Liver (tissue), 9 donors: ENCODE data around the gene SEMA3E. TPM values are rescaled to one million over a fixed set of nuclear protein-coding genes. Genes with fewer than 3 reads are reported as not detected.

Experiments used
- DNase-seq: peaks from one replicate; pipeline ENCODE4 v3.0.0-alpha.2; 2017; ENCODE audit warnings: low spot score
- H3K27ac ChIP-seq, 2 donors: one replicate each; pipeline ENCODE4 v1.7.0; 2013; ENCODE audit warnings: inconsistent platforms in 2 of 2, low read length in 2 of 2, control low read depth in 1 of 2, low read depth in 1 of 2, mild to moderate bottlenecking in 1 of 2
- H3K27me3 ChIP-seq, 4 donors: one replicate each; pipeline versions ENCODE4 v1.6.1 to v1.7.0; 2013; ENCODE audit warnings: low read length in 3 of 4, inconsistent platforms in 1 of 4, mild to moderate bottlenecking in 1 of 4, moderate library complexity in 1 of 4; ENCODE audit not compliant: control insufficient read depth in 4 of 4, insufficient read depth in 4 of 4
- H3K36me3 ChIP-seq, 4 donors: one replicate each; pipeline versions ENCODE4 v1.6.1 to v1.7.0; 2013; ENCODE audit warnings: low read length in 3 of 4, mild to moderate bottlenecking in 3 of 4, low read depth in 1 of 4, moderate library complexity in 1 of 4; ENCODE audit not compliant: control insufficient read depth in 4 of 4, insufficient read depth in 3 of 4
- H3K4me1 ChIP-seq, 4 donors: one replicate each; pipeline versions ENCODE4 v1.6.1 to v1.7.0; 2013; ENCODE audit warnings: low read length in 3 of 4, mild to moderate bottlenecking in 3 of 4, moderate library complexity in 1 of 4; ENCODE audit not compliant: control insufficient read depth in 4 of 4, insufficient read depth in 4 of 4
- H3K4me3 ChIP-seq, 3 donors: one replicate each; pipeline versions ENCODE4 v1.6.1 to v1.7.0; 2013; ENCODE audit warnings: low read length in 3 of 3, control low read depth in 1 of 3, low read depth in 1 of 3, mild to moderate bottlenecking in 1 of 3
- H3K9ac ChIP-seq, 2 donors: one replicate each; pipeline ENCODE4 v1.7.0; 2013; ENCODE audit warnings: low read length in 2 of 2, mild to moderate bottlenecking in 2 of 2, moderate library complexity in 2 of 2, control low read depth in 1 of 2, low read depth in 1 of 2
- H3K9me3 ChIP-seq, 4 donors: one replicate each; pipeline versions ENCODE4 v1.6.1 to v1.7.0; 2013; ENCODE audit warnings: low read length in 3 of 4; ENCODE audit not compliant: control insufficient read depth in 4 of 4
- ATF3 ChIP-seq: IDR thresholded peaks from 2 replicates; pipeline ENCODE4 v1.6.1; 2016; ENCODE audit warnings: antibody characterized with exemption
- CTCF ChIP-seq: fragments of 150-350 bp; IDR thresholded peaks from 2 replicates; pipeline ENCODE4 v1.5.1; 2017; ENCODE audit warnings: improper control_type of control experiment, low read depth, low read length; ENCODE audit not compliant: missing input control
- EGR1 ChIP-seq, 2 donors: IDR thresholded peaks; 2 replicates each; pipeline ENCODE4 v1.6.1; 2016 to 2018; ENCODE audit warnings: antibody characterized with exemption in 2 of 2, low read depth in 2 of 2
- FOXA1 ChIP-seq: IDR thresholded peaks from 2 replicates; pipeline ENCODE4 v1.6.1; 2016; ENCODE audit warnings: antibody characterized with exemption
- FOXA2 ChIP-seq: IDR thresholded peaks from 2 replicates; pipeline ENCODE4 v1.6.1; 2016; ENCODE audit warnings: antibody characterized with exemption
- GABPA ChIP-seq, 2 donors: IDR thresholded peaks in 1 of 2; conservative IDR thresholded peaks in 1 of 2; 2 replicates each; pipeline ENCODE4 v1.6.1; 2016; ENCODE audit warnings: antibody characterized with exemption in 2 of 2, mild to moderate bottlenecking in 1 of 2, moderate library complexity in 1 of 2
- HNF4A ChIP-seq, 2 donors: conservative IDR thresholded peaks; 2 replicates each; pipeline ENCODE4 v1.6.1; 2016; ENCODE audit warnings: antibody characterized with exemption in 2 of 2, mild to moderate bottlenecking in 2 of 2
- HNF4G ChIP-seq: IDR thresholded peaks from 2 replicates; pipeline ENCODE4 v1.6.1; 2016; ENCODE audit warnings: antibody characterized with exemption
- MAX ChIP-seq: IDR thresholded peaks from 2 replicates; pipeline ENCODE4 v1.6.1; 2016; ENCODE audit warnings: antibody characterized with exemption
- NR2F2 ChIP-seq: IDR thresholded peaks from 2 replicates; pipeline ENCODE4 v1.6.1; 2016; ENCODE audit warnings: antibody characterized with exemption
- RAD21 ChIP-seq, 2 donors: IDR thresholded peaks; 2 replicates each; pipeline ENCODE4 v1.6.1; 2016; ENCODE audit warnings: antibody characterized with exemption in 2 of 2, mild to moderate bottlenecking in 2 of 2
- REST ChIP-seq: IDR thresholded peaks from 2 replicates; pipeline ENCODE4 v1.6.1; 2016; ENCODE audit warnings: antibody characterized with exemption, mild to moderate bottlenecking
- RXRA ChIP-seq, 2 donors: IDR thresholded peaks; 2 replicates each; pipeline ENCODE4 v1.6.1; 2017 to 2018; ENCODE audit warnings: antibody characterized with exemption in 2 of 2, mild to moderate bottlenecking in 1 of 2
- SP1 ChIP-seq: IDR thresholded peaks from 2 replicates; pipeline ENCODE4 v1.6.1; 2018; ENCODE audit warnings: antibody characterized with exemption, mild to moderate bottlenecking
- TAF1 ChIP-seq: conservative IDR thresholded peaks from 2 replicates; pipeline ENCODE4 v1.6.1; 2016; ENCODE audit warnings: antibody characterized with exemption, mild to moderate bottlenecking
- YY1 ChIP-seq: IDR thresholded peaks from 2 replicates; pipeline ENCODE4 v1.6.1; 2016; ENCODE audit warnings: antibody characterized with exemption, mild to moderate bottlenecking
- ZBTB33 ChIP-seq: IDR thresholded peaks from 2 replicates; pipeline ENCODE4 v1.6.1; 2016; ENCODE audit warnings: antibody characterized with exemption
- WGBS: extraction: QIAGEN DNeasy Blood & Tissue Kit; methylation state at CpG from one replicate; pipeline ENCODE4 v1.1.7; 2013; 5-methylcytosine and 5-hydroxymethylcytosine counted together
- polyA plus RNA-seq, 2 donors: library from polyadenylated mRNA; stranded (reverse) in 1 of 2; unstranded in 1 of 2; fragments of 200-250 nt in 1 of 2; fragments of >200 nt in 1 of 2; fragmentation: Nextera tagmentation in 1 of 2; extraction: Ambion mirVana in 1 of 2; gene quantifications; one replicate each; pipeline versions ENCODE4 v1.2.1 to v1.2.3, GENCODE V29; 2013 to 2015
- total RNA-seq, 2 donors: library from RNA; depleted of rRNA; stranded (reverse); fragments of >200 nt; gene quantifications; one replicate each; pipeline ENCODE4 v1.2.3, GENCODE V29; 2014
- donor health status: healthy.
- donor health status: healthy.
- donor health status: healthy.
- donor health status: healthy.
- donor health status: healthy.

SEMA3E gene
- total and polyA plus RNA-seq, 4 donors, result 0.20 to 1.2 (median 0.59) TPM; not detected in 1

GRCh38 chr7:83684928-83685327, 36.0 kb upstream of the SEMA3E start:
- Histone ChIP-seq H3K9ac (no peak overlapping the region), H3K4me1 (no peaks in the 10 kb centered on the region), H3K4me3 (no peak overlapping the region), H3K27me3 (no peaks in the 10 kb centered on the region), H3K27ac (no peak overlapping the region), H3K36me3 (no peaks in the 10 kb centered on the region), H3K9me3 (no peaks in the 10 kb centered on the region)
- no peak for DNase-seq
- 47% methylated on average over 3 of the region's 3 CpGs for WGBS
- no peak for TF ChIP-seq REST
- no peak for TF ChIP-seq TAF1
- no peak for TF ChIP-seq YY1
- no peak for TF ChIP-seq NR2F2
- no peak for TF ChIP-seq EGR1 (IDR thresholded peaks at IDR 0.05; ENCODE audit: low read depth in 2 of 2)
- TF ChIP-seq CTCF, result no peak
- no peak for TF ChIP-seq RAD21 (IDR thresholded peaks at IDR 0.05)
- no peak for TF ChIP-seq SP1
- TF ChIP-seq ZBTB33, result no peak
- TF ChIP-seq FOXA2, result no peak
- TF ChIP-seq ATF3, result no peak
- no peak for TF ChIP-seq FOXA1
- TF ChIP-seq MAX, result no peak
- TF ChIP-seq RXRA (IDR thresholded peaks at IDR 0.05), result no peak
- no peak for TF ChIP-seq HNF4A (conservative IDR thresholded peaks at IDR 0.05)
- no peak for TF ChIP-seq GABPA (IDR thresholded peaks at IDR 0.05 in 1 of 2, conservative IDR thresholded peaks at IDR 0.05 in 1 of 2)

GRCh38 chr7:83681200-83681778, 32.4 kb upstream of the SEMA3E start:
- no peaks in the 10 kb centered on the region for H3K9me3 ChIP-seq
- H3K9ac ChIP-seq, result no peak overlapping the region
- TF ChIP-seq HNF4G, result no peak
- no peak for TF ChIP-seq YY1
- no peak for TF ChIP-seq TAF1
- no peak for TF ChIP-seq CTCF
- no peak for TF ChIP-seq SP1
- WGBS, result 63% methylated on average over 4 of the region's 4 CpGs
- H3K27ac ChIP-seq, result no peak overlapping the region
- H3K27me3 ChIP-seq, result no peaks in the 10 kb centered on the region
- H3K4me1 ChIP-seq, result no peaks in the 10 kb centered on the region
- H3K4me3 ChIP-seq, result no peak overlapping the region
- no peak for DNase-seq
- H3K36me3 ChIP-seq, result no peaks in the 10 kb centered on the region
